Measurements from ENCODE around the gene FETUB. TPM values are rescaled to one million over a fixed set of nuclear protein-coding genes. Genes with fewer than 3 reads are reported as not detected.

The FETUB gene
- total and polyA plus RNA-seq, 2 donors (not counting 3 experiments of a cell fraction or from before 2014, with no cell fraction given), result not detected

- no peaks in the 10 kb centered on the region for H3K4me1 ChIP-seq (ENCODE audit: control insufficient read depth, extremely low read depth, insufficient read depth, low read length)
- TF ChIP-seq EZH2 (IDR thresholded peaks at IDR 0.05; ENCODE audit: borderline replicate concordance, low read depth, low read length, severe bottlenecking) (no peak), MYC (IDR thresholded peaks at IDR 0.05; ENCODE audit: low read depth, low read length) (no peak), FOS (IDR thresholded peaks at IDR 0.05; ENCODE audit: borderline replicate concordance, insufficient read depth, low read length) (no peak), MAX (IDR thresholded peaks at IDR 0.05; ENCODE audit: insufficient read depth, insufficient read length) (no peak), POLR2A (IDR thresholded peaks at IDR 0.05; ENCODE audit: low read depth, low read length) (no peak), CTCF (IDR thresholded peaks at IDR 0.05; ENCODE audit: extremely low read depth in 1 of 2, insufficient read depth in 1 of 2, low read depth in 1 of 2, low read length in 2 of 2) (no peak), GATA2 (IDR thresholded peaks at IDR 0.05; ENCODE audit: insufficient read depth, insufficient read length, low read depth, low read length) (no peak)
- H3K9me1 ChIP-seq (replicated peaks; ENCODE audit: control insufficient read depth, extremely low read depth, insufficient read depth, low read length), result no peaks in the 10 kb centered on the region
- H3K79me2 ChIP-seq (ENCODE audit: control insufficient read depth, insufficient read depth, low read length), result no peaks in the 10 kb centered on the region
- no peaks in the 10 kb centered on the region for H3K36me3 ChIP-seq (ENCODE audit: control insufficient read depth in 2 of 2, extremely low read depth in 1 of 2, insufficient read depth in 2 of 2, low read length in 2 of 2)
- POLR2A ChIA-PET, result no interaction called here
- CTCF ChIA-PET, result no interaction called here
- H4K20me1 ChIP-seq (replicated peaks; ENCODE audit: control insufficient read depth, extremely low read depth, insufficient read depth, low read length), result no peaks in the 10 kb centered on the region
- intact Hi-C loops (cut with micrococcal nuclease) (no loop called here), dilution Hi-C loops (cut with MboI; ENCODE audit: extremely low pct_ligation_motif_present, low sequenced_read_pairs) (no loop called here)
- DNase-seq (ENCODE audit: low read depth, low spot score) (no peak), FAIRE-seq (no peak)
- no peaks in the 10 kb centered on the region for H3K9me3 ChIP-seq (replicated peaks; ENCODE audit: control insufficient read depth, insufficient read depth, low read length)
- no peak overlapping the region for H2AFZ ChIP-seq (ENCODE audit: low read depth, low read length)
- no TSS peak for BruUV-seq (replicated peaks)
- no peak overlapping the region for H3K4me2 ChIP-seq (ENCODE audit: insufficient read depth, low read length)
- no peak overlapping the region for H3K9ac ChIP-seq (replicated peaks; ENCODE audit: extremely low read depth, insufficient read depth, low read length)
- H3K27ac ChIP-seq (ENCODE audit: insufficient read depth, low read depth, low read length), result no peak overlapping the region
- H3K4me3 ChIP-seq (replicated peaks in 1 of 3; ENCODE audit: insufficient read depth in 1 of 3, low read depth in 1 of 3, low read length in 3 of 3), result no peak overlapping the region
- H3K27me3 ChIP-seq (ENCODE audit: control insufficient read depth in 2 of 2, insufficient read depth in 2 of 2, low read length in 2 of 2), result peaks cover 0 to 3% of the 10 kb centered on the region in 2 experiments
These were observed 6.6 kb downstream of the FETUB start for GRCh38 chr3:186646841-186647240.

All from endothelial cell of umbilical vein (primary cell).